Spleen (tissue), 7 donors: Measurements from ENCODE around the gene MYO18B.

ENCODE experiments used
- CTCF ChIP-seq, 11 experiments: fragments of 200-600 bp in 7 of 11; fragments of 450-650 bp in 4 of 11; sonication (generic) in 4 of 11; IDR thresholded peaks in 8 of 11; conservative IDR thresholded peaks in 3 of 11; 1 replicate in 7 of 11; 2 replicates in 4 of 11; pipeline versions ENCODE4 v1.4.0 to v1.8.0; 2016 to 2021; ENCODE audit warnings: antibody characterized with exemption in 11 of 11, inconsistent platforms in 4 of 11, mild to moderate bottlenecking in 1 of 11
- POLR2A ChIP-seq, 3 donors: fragments of 450-650 bp; IDR thresholded peaks; one replicate each; pipeline ENCODE4 v1.5.1; 2017; ENCODE audit warnings: antibody characterized with exemption in 3 of 3, mild to moderate bottlenecking in 1 of 3
- donor health status: DM: no; HTN: no; CAD: no; lungs with moderate emphysema.
- donor health status: DM: no; HTN: no; CAD: no.
- donor health status: DM: no; HTN: no; CAD: no.

DNA sequence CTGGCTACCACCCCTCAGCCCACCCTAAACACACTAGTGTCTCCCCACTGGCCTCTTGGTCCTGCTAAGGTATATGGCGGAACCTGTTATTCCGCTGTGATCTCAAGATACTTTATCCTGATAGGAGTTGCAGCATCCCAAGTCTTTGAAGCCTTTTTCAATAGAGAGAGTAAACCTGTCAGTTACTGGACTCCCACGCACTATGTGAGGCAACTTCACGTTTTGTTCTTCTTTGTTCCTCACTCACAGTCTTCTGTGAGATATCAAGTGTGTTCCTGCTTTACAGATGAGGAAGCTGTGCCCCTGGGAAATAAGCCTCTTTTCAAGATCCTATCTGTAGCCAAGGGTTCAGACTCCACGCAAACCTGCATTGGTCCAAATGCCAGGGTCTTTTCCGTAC lies 127.8 kb downstream of the MYO18B start:
- TF ChIP-seq CTCF (IDR thresholded peaks at IDR 0.05 in 8 of 11, conservative IDR thresholded peaks at IDR 0.05 in 3 of 11) (no peak), POLR2A (IDR thresholded peaks at IDR 0.05) (no peak)
